SHP77 treated with DMSO at 0.1 percent for 48 hours (cell line): ENCODE data around the gene APOL4.
"Not testable (repeated sequence)": the region's sequence is repeated elsewhere in the genome, so short reads cannot be mapped to it uniquely, and the experiment has no call there.

Source experiments
- DNase-seq: peaks from one replicate; lab custom pipeline; 2025; lab: John Stamatoyannopoulos, UW

APOL4 gene

GRCh38 chr22:36206255-36206654 lies 4.6 kb upstream of the APOL4 start:
- no peak for DNase-seq

- DNase-seq = not testable (repeated sequence)
These were observed 4.0 kb upstream of the APOL4 start for GRCh38 chr22:36205573-36205972.

- DNase-seq = no peak
These were observed 3.0 kb upstream of the APOL4 start for GRCh38 chr22:36204632-36205015.

- DNase-seq = no peak
These were observed 2.5 kb upstream of the APOL4 start for GRCh38 chr22:36204001-36204631.

- not testable (repeated sequence) for DNase-seq
These were observed 1.8 kb upstream of the APOL4 start for GRCh38 chr22:36203441-36203840.

- peak; percentile 37 for DNase-seq
These were observed 1.3 kb upstream of the APOL4 start for GRCh38 chr22:36202906-36203305.

- not testable (repeated sequence) for DNase-seq
These were observed 584 bp downstream of the APOL4 start for GRCh38 chr22:36201025-36201424.

- DNase-seq = no peak
These were observed 2.5 kb downstream of the APOL4 start for GRCh38 chr22:36199001-36199551.

- no peak for DNase-seq
These were observed 3.1 kb downstream of the APOL4 start for GRCh38 chr22:36198536-36198935.

GRCh38 chr22:36197514-36198146 lies 4.0 kb downstream of the APOL4 start:
- no peak for DNase-seq

- no peak for DNase-seq
These were observed 4.6 kb downstream of the APOL4 start for GRCh38 chr22:36197065-36197440.

GRCh38 chr22:36196254-36197064 lies 5.2 kb downstream of the APOL4 start:
- no peak for DNase-seq

GRCh38 chr22:36194971-36195370 lies 6.6 kb downstream of the APOL4 start:
- peak; percentile 7 for DNase-seq

- no peak for DNase-seq
These were observed 7.2 kb downstream of the APOL4 start for GRCh38 chr22:36194385-36194784.

GRCh38 chr22:36193577-36193976 lies 8.0 kb downstream of the APOL4 start:
- DNase-seq = no peak

GRCh38 chr22:36193171-36193570 lies 8.4 kb downstream of the APOL4 start:
- DNase-seq = no peak

- no peak for DNase-seq
These were observed 9.1 kb downstream of the APOL4 start for GRCh38 chr22:36192542-36192941.

GRCh38 chr22:36191106-36191836 lies 10.3 kb downstream of the APOL4 start:
- DNase-seq = no peak

GRCh38 chr22:36187862-36188261 lies 13.7 kb downstream of the APOL4 start:
- not testable (repeated sequence) for DNase-seq

- DNase-seq = no peak
These were observed 15.6 kb downstream of the APOL4 start for GRCh38 chr22:36185828-36186624.

- DNase-seq = no peak
These were observed 17.1 kb downstream of the APOL4 start for GRCh38 chr22:36184433-36185025.
